Vein endothelial cell (primary cell): ENCODE data around the gene OR11L1. TPM values are rescaled to one million over a fixed set of nuclear protein-coding genes. Genes with fewer than 3 reads are reported as not detected.

ENCODE experiments used
- total RNA-seq: library from RNA; depleted of rRNA; stranded (reverse); fragments of >200 nt; gene quantifications from 2 replicates; pipeline ENCODE4 v1.2.3, GENCODE V29; 2012

OR11L1 gene, protein sequence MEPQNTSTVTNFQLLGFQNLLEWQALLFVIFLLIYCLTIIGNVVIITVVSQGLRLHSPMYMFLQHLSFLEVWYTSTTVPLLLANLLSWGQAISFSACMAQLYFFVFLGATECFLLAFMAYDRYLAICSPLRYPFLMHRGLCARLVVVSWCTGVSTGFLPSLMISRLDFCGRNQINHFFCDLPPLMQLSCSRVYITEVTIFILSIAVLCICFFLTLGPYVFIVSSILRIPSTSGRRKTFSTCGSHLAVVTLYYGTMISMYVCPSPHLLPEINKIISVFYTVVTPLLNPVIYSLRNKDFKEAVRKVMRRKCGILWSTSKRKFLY
- total RNA-seq = not detected in 2 replicates

DNA sequence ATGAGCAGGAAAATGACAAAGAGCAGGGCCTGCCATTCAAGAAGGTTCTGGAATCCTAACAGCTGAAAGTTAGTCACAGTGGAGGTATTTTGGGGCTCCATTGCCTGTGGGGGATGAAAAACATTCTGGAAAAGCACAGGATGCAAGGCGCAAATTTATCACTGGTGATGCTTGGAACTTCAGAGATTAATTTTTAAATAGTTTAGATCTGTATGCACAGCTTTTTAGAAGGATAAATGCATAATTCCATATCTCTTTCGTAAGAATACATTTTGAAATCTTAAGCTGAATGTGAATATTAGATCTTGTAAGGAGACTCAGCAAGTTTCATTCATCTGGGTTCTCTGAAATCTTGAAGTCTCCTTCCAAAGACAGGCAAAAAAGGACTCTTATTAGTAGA is at the start of gene OR11L1:
Gene OR11L1, minus strand, starts transcription at position 101 of the 400 bp plus-strand sequence. Its CDS starts 0 bp downstream, at position 101.

DNA sequence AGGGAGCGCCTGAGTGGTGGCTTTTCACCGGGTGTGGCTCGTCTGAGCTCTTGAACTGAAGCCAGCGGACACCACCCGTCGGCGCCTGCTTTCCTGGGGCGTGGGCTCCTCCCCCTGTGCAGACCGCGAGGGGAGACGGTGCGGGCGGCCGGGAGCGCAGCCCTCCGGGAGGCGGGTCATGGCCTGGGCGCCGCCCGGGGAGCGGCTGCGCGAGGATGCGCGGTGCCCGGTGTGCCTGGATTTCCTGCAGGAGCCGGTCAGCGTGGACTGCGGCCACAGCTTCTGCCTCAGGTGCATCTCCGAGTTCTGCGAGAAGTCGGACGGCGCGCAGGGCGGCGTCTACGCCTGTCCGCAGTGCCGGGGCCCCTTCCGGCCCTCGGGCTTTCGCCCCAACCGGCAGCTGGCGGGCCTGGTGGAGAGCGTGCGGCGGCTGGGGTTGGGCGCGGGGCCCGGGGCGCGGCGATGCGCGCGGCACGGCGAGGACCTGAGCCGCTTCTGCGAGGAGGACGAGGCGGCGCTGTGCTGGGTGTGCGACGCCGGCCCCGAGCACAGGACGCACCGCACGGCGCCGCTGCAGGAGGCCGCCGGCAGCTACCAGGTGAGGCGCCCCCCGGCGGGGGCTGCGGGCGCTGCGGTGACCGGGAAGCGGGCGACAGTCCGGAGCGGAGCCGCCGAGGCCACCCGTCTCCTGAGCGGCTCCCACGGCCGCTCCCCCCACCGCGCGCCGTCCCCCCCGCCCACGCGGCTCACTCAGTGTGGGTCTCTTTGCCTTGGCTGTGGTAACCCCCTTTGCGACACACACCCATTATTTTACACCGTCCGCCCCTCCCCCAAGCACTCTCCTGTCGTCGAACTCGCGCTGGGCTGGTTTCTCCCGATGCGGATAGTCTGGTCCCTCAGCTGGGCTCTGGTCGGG is 15.6 kb upstream of the OR11L1 start, which contains the start of gene TRIM58:
Gene TRIM58, plus strand, starts transcription at position 119 of the 916 bp plus-strand sequence. Its CDS starts 60 bp downstream, at position 179.

DNA sequence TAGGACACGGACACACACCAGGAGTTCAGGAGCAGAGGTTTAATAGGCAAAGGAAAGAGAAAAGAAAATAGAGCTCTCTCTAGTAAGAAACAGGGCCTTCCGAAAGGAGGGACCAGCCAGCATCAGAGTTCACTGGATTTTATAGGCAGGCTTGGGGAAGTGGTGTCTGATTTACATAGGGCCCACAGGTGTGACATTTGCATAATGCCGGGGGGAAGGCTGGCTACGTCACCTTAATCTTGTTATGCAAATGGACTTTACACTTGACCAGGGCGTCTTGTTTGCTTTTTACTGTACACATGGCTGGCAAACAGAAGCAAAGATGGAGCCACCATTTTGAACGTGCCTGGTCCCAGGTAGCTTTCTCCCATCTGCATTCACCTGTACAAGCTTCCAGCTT is 17.7 kb downstream of the OR11L1 start, which contains the start of gene OR14A16:
Gene OR14A16, minus strand, starts transcription at position 97 of the 400 bp plus-strand sequence. CDS start 8,390 bp downstream, outside the sequence.

Other genes with a start within 250 kb of the OR11L1 start
- not detected in 2 replicates for gene OR2G3, start 236.3 kb downstream of the OR11L1 start, total RNA-seq
- gene OR13G1, start 162.2 kb downstream of the OR11L1 start, total RNA-seq = not detected in 2 replicates
- gene OR6F1, start 125.2 kb downstream of the OR11L1 start, total RNA-seq = not detected in 2 replicates
- not detected in 2 replicates for gene OR14K1, start 103.3 kb downstream of the OR11L1 start, total RNA-seq
- not detected in 2 replicates for gene OR14A2, start 93.8 kb downstream of the OR11L1 start, total RNA-seq
- not detected in 2 replicates for gene OR1C1, start 81.3 kb downstream of the OR11L1 start, total RNA-seq
- gene OR14A16, start 17.8 kb downstream of the OR11L1 start, total RNA-seq = not detected in 2 replicates
- 0.19 and 0.33 TPM in 2 replicates for gene TRIM58, start 15.3 kb upstream of the OR11L1 start, total RNA-seq
- 0.33 TPM in 1 of 2 replicates, not detected in the other for gene OR2W3, start 53.7 kb upstream of the OR11L1 start, total RNA-seq
- gene OR2T8, start 78.4 kb upstream of the OR11L1 start, total RNA-seq = not detected in 2 replicates
- not detected in 2 replicates for gene OR2AJ1, start 83.0 kb upstream of the OR11L1 start, total RNA-seq
- not detected in 2 replicates for gene OR2L8, start 107.0 kb upstream of the OR11L1 start, total RNA-seq
- gene OR2AK2, start 123.3 kb upstream of the OR11L1 start, total RNA-seq = 0.19 TPM in 1 of 2 replicates, not detected in the other
- gene OR2L5, start 171.8 kb upstream of the OR11L1 start, total RNA-seq = not detected in 2 replicates
- gene OR2L2, start 188.2 kb upstream of the OR11L1 start, total RNA-seq = under 0.01 TPM in 1 of 2 replicates, not detected in the other
- gene OR2L3, start 204.9 kb upstream of the OR11L1 start, total RNA-seq = not detected in 2 replicates